K562 (cell line): ENCODE results near the gene CRPPA. TPM values are rescaled to one million over a fixed set of nuclear protein-coding genes. Genes with fewer than 3 reads are reported as not detected.

Experiments used
- BRD9 ChIP-seq: fragments of 450-650 bp; IDR thresholded peaks from 2 replicates; pipeline ENCODE4 v1.6.1; 2018; ENCODE audit warnings: low read depth; ENCODE audit not compliant: partially characterized antibody
- ERF ChIP-seq: fragments of 450-650 bp; formaldehyde crosslinking; IDR thresholded peaks from 2 replicates; pipeline ENCODE4 v1.4.0; 2020; ENCODE audit warnings: mild to moderate bottlenecking, mixed read lengths
- HNRNPLL ChIP-seq: fragments of 200-400 bp; formaldehyde crosslinking; IDR thresholded peaks from 2 replicates; pipeline ENCODE4 v1.6.1; 2017; ENCODE audit warnings: low read length, low read depth, mild to moderate bottlenecking; ENCODE audit not compliant: poor library complexity, severe bottlenecking
- NRF1 ChIP-seq, 2 experiments: fragments of 450-650 bp; IDR thresholded peaks in 1 of 2; conservative IDR thresholded peaks in 1 of 2; 2 replicates each; pipeline ENCODE4 v1.6.1; 2014; ENCODE audit warnings: mild to moderate bottlenecking in 2 of 2
- POLR3A ChIP-seq: IDR thresholded peaks from 2 replicates; pipeline ENCODE4 v1.6.1; 2011; ENCODE audit warnings: borderline replicate concordance, mild to moderate bottlenecking, moderate library complexity; ENCODE audit not compliant: insufficient read length, insufficient read depth; ENCODE audit errors: extremely low read depth
- RBM34 ChIP-seq: fragments of 200-400 bp; formaldehyde crosslinking; IDR thresholded peaks from 2 replicates; pipeline ENCODE4 v1.6.1; 2018; ENCODE audit warnings: low read length, borderline replicate concordance; ENCODE audit not compliant: insufficient read depth
- RNF2 ChIP-seq: sonication (generic); IDR thresholded peaks from 2 replicates; pipeline ENCODE4 v1.6.1; 2016
- SMC3 ChIP-seq: conservative IDR thresholded peaks from 2 replicates; pipeline ENCODE4 v1.6.1; 2011; ENCODE audit warnings: low read depth, low read length, improper control_type of control experiment; ENCODE audit not compliant: insufficient read depth
- SPI1 ChIP-seq: IDR thresholded peaks from 2 replicates; pipeline ENCODE4 v1.6.1; 2011; ENCODE audit warnings: low read depth, low read length, control low read depth, borderline replicate concordance
- ZBTB8A ChIP-seq: fragments of 450-650 bp; IDR thresholded peaks from 2 replicates; pipeline ENCODE4 v1.6.1; 2018; ENCODE audit warnings: mild to moderate bottlenecking, moderate library complexity; ENCODE audit not compliant: partially characterized antibody
- ZNF217 ChIP-seq: sonication (generic); formaldehyde crosslinking; IDR thresholded peaks from 2 replicates; pipeline ENCODE4 v1.8.0; 2022; ENCODE audit warnings: mild to moderate bottlenecking, missing genetic modification reagents
- ZNF316 ChIP-seq: fragments of 450-650 bp; IDR thresholded peaks from 2 replicates; pipeline ENCODE4 v1.6.1; 2016
- polyA plus RNA-seq, 8 experiments: library from polyadenylated mRNA; depleted of rRNA in 4 of 8; stranded (reverse) in 5 of 8; unstranded in 3 of 8; fragments of >200 nt; fragmentation: Nextera tagmentation in 2 of 8; fragmentation: Illumina TruSeq in 1 of 8; extraction: Ambion mirVana in 2 of 8; extraction: Trizol in 1 of 8; gene quantifications; 2 replicates each; pipeline versions ENCODE4 v1.2.1 to v1.2.3, GENCODE V29; 2011 to 2014; ENCODE audit warnings: inconsistent platforms in 1 of 8, missing spikeins in 1 of 8
- total RNA-seq, 7 experiments: library from RNA; depleted of rRNA in 6 of 7; stranded (reverse); fragments of >200 nt in 6 of 7; fragmentation: Illumina TruSeq in 2 of 7; extraction: Trizol in 2 of 7; gene quantifications; 2 replicates each; pipeline versions ENCODE4 v1.2.1 to v1.2.3, GENCODE V29; 2011 to 2021; ENCODE audit warnings: low replicate concordance in 1 of 7
- TF ChIP-seq, protein P1 (sequence below), 2 experiments: fragments of 150-350 bp in 1 of 2; IDR thresholded peaks; 2 replicates each; pipeline ENCODE4 v1.6.1; 2012 to 2016; ENCODE audit warnings: low read depth in 2 of 2, low read length in 2 of 2, mild to moderate bottlenecking in 1 of 2, moderate library complexity in 1 of 2
- TF ChIP-seq, protein P2 (sequence below): fragments of 450-650 bp; IDR thresholded peaks from 2 replicates; pipeline ENCODE4 v1.6.1; 2016; ENCODE audit warnings: low read depth

Gene CRPPA
- total and polyA plus RNA-seq, 9 of the 15 experiments (the other 6 are each of a cell fraction or from before 2014, with no cell fraction given) = 3.9 to 14.4 (median 7.8) TPM

DNA sequence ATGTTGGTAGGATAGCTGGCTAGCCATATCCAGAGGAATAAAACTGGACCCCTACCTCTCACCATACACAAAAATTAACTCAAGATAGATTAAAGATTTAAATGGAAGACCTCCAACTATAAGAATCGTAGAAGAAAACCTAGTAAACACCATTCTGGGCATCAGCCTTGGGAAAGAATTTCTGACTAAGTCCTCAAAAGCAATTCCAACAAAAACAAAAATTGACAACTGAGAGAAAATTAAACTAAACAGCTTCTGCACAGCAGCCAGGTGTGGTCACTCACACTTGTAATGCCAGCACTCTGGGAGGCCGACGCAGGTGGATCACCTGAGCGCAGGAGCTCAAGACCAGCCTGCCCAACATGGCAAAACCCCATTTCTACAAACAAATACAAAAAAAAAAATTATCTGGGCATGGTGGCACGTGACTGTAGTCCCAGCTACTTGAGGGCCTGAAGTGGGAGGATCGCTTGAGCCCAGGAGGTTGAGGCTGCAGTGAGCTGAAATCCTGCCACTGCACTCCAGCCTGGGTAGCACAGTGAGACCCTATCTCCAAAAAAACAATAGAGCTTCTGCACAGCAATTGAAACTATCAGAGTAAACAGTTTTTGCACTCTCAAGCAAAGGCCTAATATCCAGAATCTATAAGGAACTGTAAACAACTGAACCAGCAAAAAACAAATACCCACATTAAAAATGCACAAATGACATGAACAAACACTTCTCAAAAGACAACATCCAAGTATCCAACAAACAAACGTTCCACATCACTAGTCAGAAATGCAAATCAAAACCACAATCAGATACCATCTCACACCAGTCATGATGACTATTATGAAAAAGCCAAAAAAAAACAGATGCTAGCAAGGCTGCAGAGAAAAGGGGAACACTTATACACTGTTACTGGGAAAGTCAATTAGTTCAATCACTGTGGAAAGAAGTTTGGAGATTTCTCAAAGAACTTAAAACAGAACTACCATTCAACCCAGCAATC lies 4.8 kb downstream of the CRPPA start (continued):
- TF ChIP-seq NRF1 (conservative IDR thresholded peaks at IDR 0.05 in 1 of 2, IDR thresholded peaks at IDR 0.05 in 1 of 2) (no peak), ERF (CRISPR knock-in tag) (no peak), RBM34 (no peak), RNF2 (peak; percentile 40; the same call in 1 of the 2 replicates), BRD9 (no peak), SPI1 (peak; percentile 60; the same call in 1 of the 2 replicates), SMC3 (no peak), POLR3A (no peak), ZNF316 (peak; percentile 94), HNRNPLL (no peak), ZNF217 (CRISPR knock-in tag) (no peak), ZBTB8A (no peak)
- TF ChIP-seq, protein P1, sequence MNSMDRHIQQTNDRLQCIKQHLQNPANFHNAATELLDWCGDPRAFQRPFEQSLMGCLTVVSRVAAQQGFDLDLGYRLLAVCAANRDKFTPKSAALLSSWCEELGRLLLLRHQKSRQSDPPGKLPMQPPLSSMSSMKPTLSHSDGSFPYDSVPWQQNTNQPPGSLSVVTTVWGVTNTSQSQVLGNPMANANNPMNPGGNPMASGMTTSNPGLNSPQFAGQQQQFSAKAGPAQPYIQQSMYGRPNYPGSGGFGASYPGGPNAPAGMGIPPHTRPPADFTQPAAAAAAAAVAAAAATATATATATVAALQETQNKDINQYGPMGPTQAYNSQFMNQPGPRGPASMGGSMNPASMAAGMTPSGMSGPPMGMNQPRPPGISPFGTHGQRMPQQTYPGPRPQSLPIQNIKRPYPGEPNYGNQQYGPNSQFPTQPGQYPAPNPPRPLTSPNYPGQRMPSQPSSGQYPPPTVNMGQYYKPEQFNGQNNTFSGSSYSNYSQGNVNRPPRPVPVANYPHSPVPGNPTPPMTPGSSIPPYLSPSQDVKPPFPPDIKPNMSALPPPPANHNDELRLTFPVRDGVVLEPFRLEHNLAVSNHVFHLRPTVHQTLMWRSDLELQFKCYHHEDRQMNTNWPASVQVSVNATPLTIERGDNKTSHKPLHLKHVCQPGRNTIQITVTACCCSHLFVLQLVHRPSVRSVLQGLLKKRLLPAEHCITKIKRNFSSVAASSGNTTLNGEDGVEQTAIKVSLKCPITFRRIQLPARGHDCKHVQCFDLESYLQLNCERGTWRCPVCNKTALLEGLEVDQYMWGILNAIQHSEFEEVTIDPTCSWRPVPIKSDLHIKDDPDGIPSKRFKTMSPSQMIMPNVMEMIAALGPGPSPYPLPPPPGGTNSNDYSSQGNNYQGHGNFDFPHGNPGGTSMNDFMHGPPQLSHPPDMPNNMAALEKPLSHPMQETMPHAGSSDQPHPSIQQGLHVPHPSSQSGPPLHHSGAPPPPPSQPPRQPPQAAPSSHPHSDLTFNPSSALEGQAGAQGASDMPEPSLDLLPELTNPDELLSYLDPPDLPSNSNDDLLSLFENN (IDR thresholded peaks at IDR 0.05; ENCODE audit: low read depth in 2 of 2, low read length in 2 of 2) = no peak
- TF ChIP-seq, protein P2, sequence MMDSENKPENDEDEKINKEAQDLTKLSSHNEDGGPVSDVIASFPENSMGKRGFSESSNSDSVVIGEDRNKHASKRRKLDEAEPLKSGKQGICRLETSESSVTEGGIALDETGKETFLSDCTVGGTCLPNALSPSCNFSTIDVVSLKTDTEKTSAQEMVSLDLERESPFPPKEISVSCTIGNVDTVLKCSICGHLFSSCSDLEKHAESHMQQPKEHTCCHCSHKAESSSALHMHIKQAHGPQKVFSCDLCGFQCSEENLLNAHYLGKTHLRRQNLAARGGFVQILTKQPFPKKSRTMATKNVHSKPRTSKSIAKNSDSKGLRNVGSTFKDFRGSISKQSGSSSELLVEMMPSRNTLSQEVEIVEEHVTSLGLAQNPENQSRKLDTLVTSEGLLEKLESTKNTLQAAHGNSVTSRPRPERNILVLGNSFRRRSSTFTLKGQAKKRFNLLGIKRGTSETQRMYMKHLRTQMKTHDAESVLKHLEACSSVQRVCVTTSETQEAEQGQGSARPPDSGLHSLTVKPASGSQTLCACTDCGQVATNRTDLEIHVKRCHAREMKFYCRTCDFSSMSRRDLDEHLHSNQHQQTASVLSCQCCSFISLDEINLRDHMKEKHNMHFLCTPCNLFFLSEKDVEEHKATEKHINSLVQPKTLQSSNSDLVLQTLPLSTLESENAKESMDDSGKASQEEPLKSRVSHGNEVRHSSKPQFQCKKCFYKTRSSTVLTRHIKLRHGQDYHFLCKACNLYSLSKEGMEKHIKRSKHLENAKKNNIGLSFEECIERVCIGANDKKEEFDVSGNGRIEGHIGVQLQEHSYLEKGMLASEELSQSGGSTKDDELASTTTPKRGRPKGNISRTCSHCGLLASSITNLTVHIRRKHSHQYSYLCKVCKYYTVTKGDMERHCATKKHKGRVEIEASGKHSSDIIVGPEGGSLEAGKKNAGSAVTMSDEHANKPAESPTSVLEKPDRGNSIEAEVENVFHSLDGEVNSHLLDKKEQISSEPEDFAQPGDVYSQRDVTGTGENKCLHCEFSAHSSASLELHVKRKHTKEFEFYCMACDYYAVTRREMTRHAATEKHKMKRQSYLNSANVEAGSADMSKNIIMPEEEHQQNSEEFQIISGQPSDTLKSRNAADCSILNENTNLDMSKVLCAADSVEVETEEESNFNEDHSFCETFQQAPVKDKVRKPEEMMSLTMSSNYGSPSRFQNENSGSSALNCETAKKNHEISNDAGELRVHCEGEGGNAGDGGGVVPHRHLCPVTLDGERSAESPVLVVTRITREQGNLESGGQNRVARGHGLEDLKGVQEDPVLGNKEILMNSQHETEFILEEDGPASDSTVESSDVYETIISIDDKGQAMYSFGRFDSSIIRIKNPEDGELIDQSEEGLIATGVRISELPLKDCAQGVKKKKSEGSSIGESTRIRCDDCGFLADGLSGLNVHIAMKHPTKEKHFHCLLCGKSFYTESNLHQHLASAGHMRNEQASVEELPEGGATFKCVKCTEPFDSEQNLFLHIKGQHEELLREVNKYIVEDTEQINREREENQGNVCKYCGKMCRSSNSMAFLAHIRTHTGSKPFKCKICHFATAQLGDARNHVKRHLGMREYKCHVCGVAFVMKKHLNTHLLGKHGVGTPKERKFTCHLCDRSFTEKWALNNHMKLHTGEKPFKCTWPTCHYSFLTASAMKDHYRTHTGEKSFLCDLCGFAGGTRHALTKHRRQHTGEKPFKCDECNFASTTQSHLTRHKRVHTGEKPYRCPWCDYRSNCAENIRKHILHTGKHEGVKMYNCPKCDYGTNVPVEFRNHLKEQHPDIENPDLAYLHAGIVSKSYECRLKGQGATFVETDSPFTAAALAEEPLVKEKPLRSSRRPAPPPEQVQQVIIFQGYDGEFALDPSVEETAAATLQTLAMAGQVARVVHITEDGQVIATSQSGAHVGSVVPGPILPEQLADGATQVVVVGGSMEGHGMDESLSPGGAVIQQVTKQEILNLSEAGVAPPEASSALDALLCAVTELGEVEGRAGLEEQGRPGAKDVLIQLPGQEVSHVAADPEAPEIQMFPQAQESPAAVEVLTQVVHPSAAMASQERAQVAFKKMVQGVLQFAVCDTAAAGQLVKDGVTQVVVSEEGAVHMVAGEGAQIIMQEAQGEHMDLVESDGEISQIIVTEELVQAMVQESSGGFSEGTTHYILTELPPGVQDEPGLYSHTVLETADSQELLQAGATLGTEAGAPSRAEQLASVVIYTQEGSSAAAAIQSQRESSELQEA = no peak
